WTC11 (cell line): ENCODE data around the gene SLC18A2. TPM values are rescaled to one million over a fixed set of nuclear protein-coding genes. Genes with fewer than 3 reads are reported as not detected.

Source experiments
- ATAC-seq: fragments of 200-7000 bp; cut with Tn5 transposase; 2 replicates; pipeline ENCODE4 v1.10.0; 2021; ENCODE audit warnings: mild to moderate bottlenecking, moderate library complexity
- CTCF ChIA-PET: fragments of 300-600 bp; sonication (Branson Sonifier 250); formaldehyde crosslinking; loops from one replicate; lab custom pipeline; 2021; ENCODE audit warnings: antibody characterized with exemption; lab: Charles Lee
- POLR2A ChIA-PET: fragments of 350-600 bp; sonication (Branson Sonifier 250); formaldehyde crosslinking; loops from one replicate; lab custom pipeline; 2021; ENCODE audit warnings: antibody characterized with exemption; lab: Charles Lee
- DNase-seq: peaks from one replicate; pipeline ENCODE4 v3.0.0; 2021; ENCODE audit warnings: low spot score
- H3K27ac Mint-ChIP-seq: 2 replicates; pipeline ENCODE4 v1.8.0; 2021; ENCODE audit warnings: mixed read lengths
- H3K27me3 Mint-ChIP-seq: 2 replicates; pipeline ENCODE4 v1.8.0; 2021; ENCODE audit warnings: low read depth, mild to moderate bottlenecking, moderate library complexity, mixed read lengths
- H3K36me3 Mint-ChIP-seq: 2 replicates; pipeline ENCODE4 v1.8.0; 2021; ENCODE audit warnings: mixed read lengths
- H3K4me1 Mint-ChIP-seq: 2 replicates; pipeline ENCODE4 v1.8.0; 2022; ENCODE audit warnings: mixed read lengths
- H3K4me3 Mint-ChIP-seq: 2 replicates; pipeline ENCODE4 v1.8.0; 2021; ENCODE audit warnings: mild to moderate bottlenecking, moderate library complexity, mixed read lengths
- H3K9me3 Mint-ChIP-seq: 2 replicates; pipeline ENCODE4 v1.8.0; 2021; ENCODE audit warnings: mixed read lengths
- CBFB ChIP-seq: sonication (generic); formaldehyde crosslinking; IDR thresholded peaks from 2 replicates; pipeline ENCODE4 v1.8.1; 2022; ENCODE audit warnings: mild to moderate bottlenecking, low read depth, missing genetic modification reagents
- CREM ChIP-seq: sonication (generic); formaldehyde crosslinking; IDR thresholded peaks from 2 replicates; pipeline ENCODE4 v1.8.1; 2022; ENCODE audit warnings: mild to moderate bottlenecking, missing genetic modification reagents, moderate library complexity
- FOXP1 ChIP-seq: sonication (generic); formaldehyde crosslinking; IDR thresholded peaks from 2 replicates; pipeline ENCODE4 v1.8.0; 2022; ENCODE audit warnings: missing genetic modification reagents, mild to moderate bottlenecking, moderate library complexity, borderline replicate concordance
- GTF2I ChIP-seq: fragments of 250-450 bp; sonication (Bioruptor Pico); conservative IDR thresholded peaks from 2 replicates; pipeline ENCODE4 v1.4.0; 2021; ENCODE audit warnings: mild to moderate bottlenecking
- MAX ChIP-seq: sonication (generic); formaldehyde crosslinking; IDR thresholded peaks from 2 replicates; pipeline ENCODE4 v1.8.0; 2022; ENCODE audit warnings: mild to moderate bottlenecking, missing genetic modification reagents
- MXD4 ChIP-seq: fragments of 250-450 bp; sonication (Bioruptor Pico); IDR thresholded peaks from 2 replicates; pipeline ENCODE4 v1.8.0; 2021; ENCODE audit warnings: mild to moderate bottlenecking, moderate library complexity, borderline replicate concordance
- MYBL2 ChIP-seq: sonication (generic); formaldehyde crosslinking; IDR thresholded peaks from 2 replicates; pipeline ENCODE4 v1.8.1; 2023; ENCODE audit warnings: mild to moderate bottlenecking, moderate library complexity, missing genetic modification reagents
- RORB ChIP-seq: fragments of 250-450 bp; sonication (Bioruptor Pico); IDR thresholded peaks from 2 replicates; pipeline ENCODE4 v1.9.0; 2021; ENCODE audit warnings: mild to moderate bottlenecking
- SMAD3 ChIP-seq: sonication (generic); formaldehyde crosslinking; IDR thresholded peaks from 2 replicates; pipeline ENCODE4 v1.8.0; 2022; ENCODE audit warnings: missing genetic modification reagents, mild to moderate bottlenecking, borderline replicate concordance
- TCF7 ChIP-seq: sonication (generic); formaldehyde crosslinking; IDR thresholded peaks from 2 replicates; pipeline ENCODE4 v1.8.0; 2022; ENCODE audit warnings: mild to moderate bottlenecking, low read depth, missing genetic modification reagents, moderate library complexity
- ZNF138 ChIP-seq: sonication (generic); formaldehyde crosslinking; conservative IDR thresholded peaks from 2 replicates; pipeline ENCODE4 v1.8.1; 2022; ENCODE audit warnings: mild to moderate bottlenecking, moderate library complexity, missing genetic modification reagents
- ZNF317 ChIP-seq: sonication (generic); formaldehyde crosslinking; IDR thresholded peaks from 2 replicates; pipeline ENCODE4 v1.8.1; 2023; ENCODE audit warnings: low read depth, mild to moderate bottlenecking, moderate library complexity, missing genetic modification reagents, borderline replicate concordance
- ZNF532 ChIP-seq: fragments of 250-450 bp; sonication (Bioruptor Pico); IDR thresholded peaks from 2 replicates; pipeline ENCODE4 v1.9.0; 2021; ENCODE audit warnings: mild to moderate bottlenecking, borderline replicate concordance
- ZNF671 ChIP-seq: fragments of 250-450 bp; sonication (Bioruptor Pico); IDR thresholded peaks from 2 replicates; pipeline ENCODE4 v1.8.0; 2021; ENCODE audit warnings: mild to moderate bottlenecking
- total RNA-seq: library from RNA; stranded (reverse); gene quantifications from 3 replicates; pipeline ENCODE4 v1.2.3, GENCODE V29; 2021
- TF ChIP-seq, protein P1 (sequence below): sonication (generic); formaldehyde crosslinking; IDR thresholded peaks from 2 replicates; pipeline ENCODE4 v1.8.1; 2023; ENCODE audit warnings: mild to moderate bottlenecking, missing genetic modification reagents
- TF ChIP-seq, protein P2 (sequence below): sonication (generic); formaldehyde crosslinking; IDR thresholded peaks from 2 replicates; pipeline ENCODE4 v1.8.0; 2023; ENCODE audit warnings: missing genetic modification reagents, mild to moderate bottlenecking, borderline replicate concordance
- TF ChIP-seq, protein P3 (sequence below): fragments of 250-450 bp; sonication (Bioruptor Pico); IDR thresholded peaks from 2 replicates; pipeline ENCODE4 v2.1.2; 2022; ENCODE audit warnings: mild to moderate bottlenecking, moderate library complexity
- TF ChIP-seq, protein P4 (sequence below): sonication (generic); formaldehyde crosslinking; conservative IDR thresholded peaks from 2 replicates; pipeline ENCODE4 v1.8.1; 2023; ENCODE audit warnings: mild to moderate bottlenecking, low read depth, missing genetic modification reagents, moderate library complexity

The SLC18A2 gene
- total RNA-seq, 1 experiment from 2014 or later = 5.9 TPM

- POLR2A ChIA-PET = interaction anchor here (0.7 kb wide), 1 partner anchor 423 kb away, joined by 3 read pairs; no protein-coding TSS in a partner anchor
- CTCF ChIA-PET = interaction anchor here (1.4 to 5.5 kb wide), 3 partner anchors 16 to 26 kb away, joined by 4 to 56 read pairs (median 21); no protein-coding TSS in a partner anchor
- H3K4me3 Mint-ChIP-seq = peak overlapping the region; percentile 68
Observed at GRCh38 chr10:117242463-117242832, 1.5 kb downstream of the SLC18A2 start.

GRCh38 chr10:117246997-117247671 lies 6.2 kb downstream of the SLC18A2 start:
- H3K4me3 Mint-ChIP-seq = no peak overlapping the region
- peaks cover 14% of the 10 kb centered on the region for H3K4me1 Mint-ChIP-seq
- ATAC-seq (no peak), DNase-seq (no peak)
- POLR2A ChIA-PET = no interaction called here
- no peaks in the 10 kb centered on the region for H3K9me3 Mint-ChIP-seq
- no peak overlapping the region for H3K27ac Mint-ChIP-seq
- CTCF ChIA-PET = interaction anchor here (3.6 kb wide), 1 partner anchor 30 kb away, joined by 11 read pairs; no protein-coding TSS in a partner anchor
- H3K36me3 Mint-ChIP-seq = peaks cover 4% of the 10 kb centered on the region; the same call in 1 of the 2 replicates
- H3K27me3 Mint-ChIP-seq = peaks cover 24% of the 10 kb centered on the region
- TF ChIP-seq GTF2I (CRISPR knock-in tag) (no peak), ZNF671 (no peak), ZNF138 (CRISPR knock-in tag) (no peak), MYBL2 (CRISPR knock-in tag) (no peak), CREM (CRISPR knock-in tag) (no peak), ZNF317 (CRISPR knock-in tag) (no peak), ZNF532 (no peak), RORB (CRISPR knock-in tag) (no peak)
- TF ChIP-seq, protein P1, sequence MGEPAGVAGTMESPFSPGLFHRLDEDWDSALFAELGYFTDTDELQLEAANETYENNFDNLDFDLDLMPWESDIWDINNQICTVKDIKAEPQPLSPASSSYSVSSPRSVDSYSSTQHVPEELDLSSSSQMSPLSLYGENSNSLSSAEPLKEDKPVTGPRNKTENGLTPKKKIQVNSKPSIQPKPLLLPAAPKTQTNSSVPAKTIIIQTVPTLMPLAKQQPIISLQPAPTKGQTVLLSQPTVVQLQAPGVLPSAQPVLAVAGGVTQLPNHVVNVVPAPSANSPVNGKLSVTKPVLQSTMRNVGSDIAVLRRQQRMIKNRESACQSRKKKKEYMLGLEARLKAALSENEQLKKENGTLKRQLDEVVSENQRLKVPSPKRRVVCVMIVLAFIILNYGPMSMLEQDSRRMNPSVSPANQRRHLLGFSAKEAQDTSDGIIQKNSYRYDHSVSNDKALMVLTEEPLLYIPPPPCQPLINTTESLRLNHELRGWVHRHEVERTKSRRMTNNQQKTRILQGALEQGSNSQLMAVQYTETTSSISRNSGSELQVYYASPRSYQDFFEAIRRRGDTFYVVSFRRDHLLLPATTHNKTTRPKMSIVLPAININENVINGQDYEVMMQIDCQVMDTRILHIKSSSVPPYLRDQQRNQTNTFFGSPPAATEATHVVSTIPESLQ (CRISPR knock-in tag) = no peak
- TF ChIP-seq, protein P2, sequence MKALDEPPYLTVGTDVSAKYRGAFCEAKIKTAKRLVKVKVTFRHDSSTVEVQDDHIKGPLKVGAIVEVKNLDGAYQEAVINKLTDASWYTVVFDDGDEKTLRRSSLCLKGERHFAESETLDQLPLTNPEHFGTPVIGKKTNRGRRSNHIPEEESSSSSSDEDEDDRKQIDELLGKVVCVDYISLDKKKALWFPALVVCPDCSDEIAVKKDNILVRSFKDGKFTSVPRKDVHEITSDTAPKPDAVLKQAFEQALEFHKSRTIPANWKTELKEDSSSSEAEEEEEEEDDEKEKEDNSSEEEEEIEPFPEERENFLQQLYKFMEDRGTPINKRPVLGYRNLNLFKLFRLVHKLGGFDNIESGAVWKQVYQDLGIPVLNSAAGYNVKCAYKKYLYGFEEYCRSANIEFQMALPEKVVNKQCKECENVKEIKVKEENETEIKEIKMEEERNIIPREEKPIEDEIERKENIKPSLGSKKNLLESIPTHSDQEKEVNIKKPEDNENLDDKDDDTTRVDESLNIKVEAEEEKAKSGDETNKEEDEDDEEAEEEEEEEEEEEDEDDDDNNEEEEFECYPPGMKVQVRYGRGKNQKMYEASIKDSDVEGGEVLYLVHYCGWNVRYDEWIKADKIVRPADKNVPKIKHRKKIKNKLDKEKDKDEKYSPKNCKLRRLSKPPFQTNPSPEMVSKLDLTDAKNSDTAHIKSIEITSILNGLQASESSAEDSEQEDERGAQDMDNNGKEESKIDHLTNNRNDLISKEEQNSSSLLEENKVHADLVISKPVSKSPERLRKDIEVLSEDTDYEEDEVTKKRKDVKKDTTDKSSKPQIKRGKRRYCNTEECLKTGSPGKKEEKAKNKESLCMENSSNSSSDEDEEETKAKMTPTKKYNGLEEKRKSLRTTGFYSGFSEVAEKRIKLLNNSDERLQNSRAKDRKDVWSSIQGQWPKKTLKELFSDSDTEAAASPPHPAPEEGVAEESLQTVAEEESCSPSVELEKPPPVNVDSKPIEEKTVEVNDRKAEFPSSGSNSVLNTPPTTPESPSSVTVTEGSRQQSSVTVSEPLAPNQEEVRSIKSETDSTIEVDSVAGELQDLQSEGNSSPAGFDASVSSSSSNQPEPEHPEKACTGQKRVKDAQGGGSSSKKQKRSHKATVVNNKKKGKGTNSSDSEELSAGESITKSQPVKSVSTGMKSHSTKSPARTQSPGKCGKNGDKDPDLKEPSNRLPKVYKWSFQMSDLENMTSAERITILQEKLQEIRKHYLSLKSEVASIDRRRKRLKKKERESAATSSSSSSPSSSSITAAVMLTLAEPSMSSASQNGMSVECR = no peak
- TF ChIP-seq, protein P3, sequence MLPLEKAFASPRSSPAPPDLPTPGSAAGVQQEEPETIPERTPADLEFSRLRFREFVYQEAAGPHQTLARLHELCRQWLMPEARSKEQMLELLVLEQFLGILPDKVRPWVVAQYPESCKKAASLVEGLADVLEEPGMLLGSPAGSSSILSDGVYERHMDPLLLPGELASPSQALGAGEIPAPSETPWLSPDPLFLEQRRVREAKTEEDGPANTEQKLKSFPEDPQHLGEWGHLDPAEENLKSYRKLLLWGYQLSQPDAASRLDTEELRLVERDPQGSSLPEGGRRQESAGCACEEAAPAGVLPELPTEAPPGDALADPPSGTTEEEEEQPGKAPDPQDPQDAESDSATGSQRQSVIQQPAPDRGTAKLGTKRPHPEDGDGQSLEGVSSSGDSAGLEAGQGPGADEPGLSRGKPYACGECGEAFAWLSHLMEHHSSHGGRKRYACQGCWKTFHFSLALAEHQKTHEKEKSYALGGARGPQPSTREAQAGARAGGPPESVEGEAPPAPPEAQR = no peak

More at GRCh38 chr10:117242463-117242832, 1.5 kb downstream of the SLC18A2 start:
- DNase-seq (no peak), ATAC-seq (no peak)
- no peak overlapping the region for H3K27ac Mint-ChIP-seq
- peaks cover 4% of the 10 kb centered on the region; the same call in 1 of the 2 replicates for H3K36me3 Mint-ChIP-seq
- H3K4me1 Mint-ChIP-seq = peaks cover 7% of the 10 kb centered on the region
- peaks cover 34% of the 10 kb centered on the region for H3K27me3 Mint-ChIP-seq
- TF ChIP-seq MAX (CRISPR knock-in tag) = no peak
- no peak for TF ChIP-seq ZNF671
- TF ChIP-seq, protein P4, sequence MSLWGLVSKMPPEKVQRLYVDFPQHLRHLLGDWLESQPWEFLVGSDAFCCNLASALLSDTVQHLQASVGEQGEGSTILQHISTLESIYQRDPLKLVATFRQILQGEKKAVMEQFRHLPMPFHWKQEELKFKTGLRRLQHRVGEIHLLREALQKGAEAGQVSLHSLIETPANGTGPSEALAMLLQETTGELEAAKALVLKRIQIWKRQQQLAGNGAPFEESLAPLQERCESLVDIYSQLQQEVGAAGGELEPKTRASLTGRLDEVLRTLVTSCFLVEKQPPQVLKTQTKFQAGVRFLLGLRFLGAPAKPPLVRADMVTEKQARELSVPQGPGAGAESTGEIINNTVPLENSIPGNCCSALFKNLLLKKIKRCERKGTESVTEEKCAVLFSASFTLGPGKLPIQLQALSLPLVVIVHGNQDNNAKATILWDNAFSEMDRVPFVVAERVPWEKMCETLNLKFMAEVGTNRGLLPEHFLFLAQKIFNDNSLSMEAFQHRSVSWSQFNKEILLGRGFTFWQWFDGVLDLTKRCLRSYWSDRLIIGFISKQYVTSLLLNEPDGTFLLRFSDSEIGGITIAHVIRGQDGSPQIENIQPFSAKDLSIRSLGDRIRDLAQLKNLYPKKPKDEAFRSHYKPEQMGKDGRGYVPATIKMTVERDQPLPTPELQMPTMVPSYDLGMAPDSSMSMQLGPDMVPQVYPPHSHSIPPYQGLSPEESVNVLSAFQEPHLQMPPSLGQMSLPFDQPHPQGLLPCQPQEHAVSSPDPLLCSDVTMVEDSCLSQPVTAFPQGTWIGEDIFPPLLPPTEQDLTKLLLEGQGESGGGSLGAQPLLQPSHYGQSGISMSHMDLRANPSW = no peak
- no peak for TF ChIP-seq SMAD3 (CRISPR knock-in tag)
- TF ChIP-seq FOXP1 (CRISPR knock-in tag) = no peak
- TF ChIP-seq TCF7 (CRISPR knock-in tag) = no peak
- TF ChIP-seq MXD4 (CRISPR knock-in tag) = no peak
- TF ChIP-seq CBFB (CRISPR knock-in tag) = no peak
- no peaks in the 10 kb centered on the region for H3K9me3 Mint-ChIP-seq
